H1 (cell line): Measurements from ENCODE around the gene SYP. TPM values are rescaled to one million over a fixed set of nuclear protein-coding genes. Genes with fewer than 3 reads are reported as not detected.

Source experiments
- CTCF ChIA-PET: fragments of 300-600 bp; sonication (Branson Sonifier 250); formaldehyde crosslinking; loops from one replicate; lab custom pipeline; 2021; ENCODE audit not compliant: partially characterized antibody; lab: Charles Lee
- POLR2A ChIA-PET: fragments of 300-600 bp; sonication (Branson Sonifier 250); formaldehyde crosslinking; loops from one replicate; lab custom pipeline; 2021; ENCODE audit warnings: inconsistent platforms; ENCODE audit not compliant: partially characterized antibody; lab: Charles Lee
- DNase-seq, 2 experiments: peaks; one replicate each; pipeline versions ENCODE4 v3.0.0 to v3.0.0-alpha.2; 2010 to 2022; ENCODE audit warnings: low spot score in 2 of 2, low read depth in 1 of 2, mixed read lengths in 1 of 2
- FAIRE-seq: peaks from 2 replicates; lab custom pipeline; 2011; peaks lifted over from hg19 to GRCh38; lab: Jason Lieb, UNC
- H2AFZ ChIP-seq: 2 replicates; pipeline ENCODE4 v1.8.1; 2012; ENCODE audit warnings: low read length, inconsistent platforms
- H2AK5ac ChIP-seq: 2 replicates; pipeline ENCODE4 v1.6.1; 2013; ENCODE audit warnings: low read depth, low read length
- H2BK120ac ChIP-seq: replicated peaks from 2 replicates; pipeline ENCODE3; 2013; ENCODE audit warnings: low read depth, low read length, inconsistent platforms
- H2BK12ac ChIP-seq: 2 replicates; pipeline ENCODE4 v1.6.1; 2013; ENCODE audit warnings: low read depth, low read length
- H2BK15ac ChIP-seq: 2 replicates; pipeline ENCODE4 v1.6.1; 2013; ENCODE audit warnings: low read length
- H2BK20ac ChIP-seq: 2 replicates; pipeline ENCODE4 v1.6.1; 2013; ENCODE audit warnings: low read length
- H2BK5ac ChIP-seq: 2 replicates; pipeline ENCODE4 v1.6.1; 2013; ENCODE audit warnings: low read depth, low read length
- H3K14ac ChIP-seq: 2 replicates; pipeline ENCODE4 v1.6.1; 2013; ENCODE audit warnings: inconsistent platforms; ENCODE audit not compliant: insufficient read length
- H3K18ac ChIP-seq: 2 replicates; pipeline ENCODE4 v1.6.1; 2013; ENCODE audit warnings: low read length; ENCODE audit errors: extremely low read depth
- H3K23ac ChIP-seq: 2 replicates; pipeline ENCODE4 v1.6.1; 2013; ENCODE audit warnings: inconsistent platforms; ENCODE audit not compliant: insufficient read length
- H3K23me2 ChIP-seq: 2 replicates; pipeline ENCODE4 v1.6.1; 2013; ENCODE audit warnings: low read depth, low read length
- H3K27ac ChIP-seq: 2 replicates; pipeline ENCODE4 v1.6.1; 2011; ENCODE audit warnings: low read depth, low read length, inconsistent platforms
- H3K27me3 ChIP-seq, 4 experiments: replicated peaks in 1 of 4; 1 replicate in 1 of 4; 2 replicates in 3 of 4; pipeline versions ENCODE4 v1.6.1 to v1.8.1; 2011 to 2013; ENCODE audit warnings: low read length in 3 of 4, mild to moderate bottlenecking in 3 of 4, inconsistent platforms in 2 of 4, mixed read lengths in 2 of 4, moderate library complexity in 1 of 4; ENCODE audit not compliant: control insufficient read depth in 3 of 4, insufficient read depth in 3 of 4; ENCODE audit errors: extremely low read depth in 1 of 4
- H3K36me3 ChIP-seq, 4 experiments: 2 replicates each; pipeline versions ENCODE4 v1.6.1 to v1.8.1; 2011 to 2013; ENCODE audit warnings: mild to moderate bottlenecking in 4 of 4, low read length in 3 of 4, moderate library complexity in 2 of 4, control low read depth in 1 of 4, inconsistent platforms in 1 of 4; ENCODE audit not compliant: insufficient read depth in 4 of 4, control insufficient read depth in 2 of 4
- H3K4ac ChIP-seq: replicated peaks from 2 replicates; pipeline ENCODE3; 2013; ENCODE audit warnings: low read length, low read depth, mixed read lengths, inconsistent platforms; ENCODE audit not compliant: insufficient read length
- H3K4me1 ChIP-seq, 4 experiments: replicated peaks in 1 of 4; 1 replicate in 1 of 4; 2 replicates in 3 of 4; pipeline versions ENCODE4 v1.6.1 to v1.8.1; 2011 to 2013; ENCODE audit warnings: low read length in 3 of 4, inconsistent platforms in 2 of 4, mixed read lengths in 1 of 4; ENCODE audit not compliant: insufficient read depth in 4 of 4, control insufficient read depth in 3 of 4
- H3K4me2 ChIP-seq, 2 experiments: 2 replicates each; pipeline versions ENCODE4 v1.6.1 to v1.8.1; 2011 to 2013; ENCODE audit warnings: low read depth in 2 of 2, low read length in 2 of 2, control low read depth in 1 of 2, inconsistent platforms in 1 of 2, mild to moderate bottlenecking in 1 of 2; ENCODE audit not compliant: insufficient read depth in 1 of 2
- H3K4me3 ChIP-seq, 4 experiments: fragments of 200-600, 300-600 bp in 1 of 4; sonication (generic), shearing (Covaris generic), sonication (Bioruptor Twin) in 1 of 4; 2 replicates each; pipeline versions ENCODE4 v1.5.1 to v1.8.1; 2011 to 2016; ENCODE audit warnings: low read length in 4 of 4, low read depth in 3 of 4, control low read depth in 2 of 4, inconsistent platforms in 2 of 4, mild to moderate bottlenecking in 2 of 4, mixed read lengths in 1 of 4, moderate library complexity in 1 of 4; ENCODE audit not compliant: insufficient read depth in 2 of 4; ENCODE audit errors: extremely low read depth in 1 of 4
- H3K56ac ChIP-seq: replicated peaks from 2 replicates; pipeline ENCODE3; 2013; ENCODE audit warnings: low read depth, mild to moderate bottlenecking, mixed read lengths, low read length, inconsistent platforms; ENCODE audit not compliant: insufficient read length
- H3K79me1 ChIP-seq: 2 replicates; pipeline ENCODE4 v1.6.1; 2013; ENCODE audit warnings: low read depth, low read length, control low read depth
- H3K79me2 ChIP-seq, 2 experiments: 2 replicates each; pipeline versions ENCODE4 v1.6.1 to v1.8.1; 2012 to 2013; ENCODE audit warnings: low read length in 2 of 2, mild to moderate bottlenecking in 2 of 2, inconsistent platforms in 1 of 2; ENCODE audit not compliant: insufficient read depth in 2 of 2, control insufficient read depth in 1 of 2
- H3K9ac ChIP-seq, 4 experiments: replicated peaks in 1 of 4; 1 replicate in 1 of 4; 2 replicates in 3 of 4; pipeline versions ENCODE4 v1.6.1 to v1.8.1; 2011 to 2013; ENCODE audit warnings: low read depth in 3 of 4, low read length in 3 of 4, control low read depth in 2 of 4, mild to moderate bottlenecking in 2 of 4, moderate library complexity in 2 of 4, inconsistent platforms in 1 of 4; ENCODE audit errors: extremely low read depth in 1 of 4
- H3K9me3 ChIP-seq, 2 experiments: 2 replicates each; pipeline versions ENCODE4 v1.6.1 to v1.8.1; 2012 to 2013; ENCODE audit warnings: mild to moderate bottlenecking in 2 of 2, moderate library complexity in 2 of 2, control low read depth in 1 of 2, inconsistent platforms in 1 of 2, low read depth in 1 of 2, low read length in 1 of 2, mixed read lengths in 1 of 2; ENCODE audit not compliant: insufficient read depth in 2 of 2
- H4K20me1 ChIP-seq, 2 experiments: replicated peaks in 1 of 2; 2 replicates each; pipeline versions ENCODE3 to v1.8.1; 2011 to 2013; ENCODE audit warnings: inconsistent platforms in 2 of 2, low read length in 2 of 2, mild to moderate bottlenecking in 1 of 2; ENCODE audit not compliant: insufficient read depth in 2 of 2, control insufficient read depth in 1 of 2
- H4K5ac ChIP-seq: 2 replicates; pipeline ENCODE4 v1.6.1; 2013; ENCODE audit warnings: low read length, low read depth, mixed read lengths, inconsistent platforms; ENCODE audit not compliant: insufficient read length
- H4K8ac ChIP-seq: 2 replicates; pipeline ENCODE4 v1.8.0; 2013; ENCODE audit warnings: mild to moderate bottlenecking, moderate library complexity, low read length, inconsistent platforms; ENCODE audit not compliant: insufficient read depth; ENCODE audit errors: extremely low read depth
- H4K91ac ChIP-seq: replicated peaks from 2 replicates; pipeline ENCODE3; 2013; ENCODE audit warnings: low read length, mixed read lengths, inconsistent platforms; ENCODE audit not compliant: insufficient read length
- ATF2 ChIP-seq: IDR thresholded peaks from 2 replicates; pipeline ENCODE4 v1.6.1; 2012; ENCODE audit warnings: low read length, inconsistent platforms
- CBX5 ChIP-seq: fragments of 300-800, 300-1000 bp; sonication (generic); IDR thresholded peaks from 2 replicates; pipeline ENCODE4 v1.7.1; 2016; ENCODE audit warnings: antibody characterized with exemption, low read length, low read depth
- EGR1 ChIP-seq: IDR thresholded peaks from 2 replicates; pipeline ENCODE4 v1.6.1; 2011; ENCODE audit warnings: low read depth, low read length, borderline replicate concordance
- MAFK ChIP-seq: IDR thresholded peaks from 2 replicates; pipeline ENCODE4 v1.6.1; 2012; ENCODE audit warnings: low read depth, mild to moderate bottlenecking, improper control_type of control experiment, low read length
- MAX ChIP-seq: IDR thresholded peaks from 2 replicates; pipeline ENCODE4 v1.6.1; 2012; ENCODE audit warnings: inconsistent platforms
- RBBP5 ChIP-seq: IDR thresholded peaks from 2 replicates; pipeline ENCODE4 v1.7.1; 2012; ENCODE audit warnings: low read depth, mild to moderate bottlenecking, inconsistent platforms, low read length, moderate library complexity, borderline replicate concordance
- RXRA ChIP-seq: IDR thresholded peaks from 2 replicates; pipeline ENCODE4 v1.6.1; 2011; ENCODE audit warnings: low read depth, mild to moderate bottlenecking, low read length, moderate library complexity; ENCODE audit not compliant: insufficient read depth
- TAF1 ChIP-seq: IDR thresholded peaks from 2 replicates; pipeline ENCODE4 v1.6.1; 2011; ENCODE audit warnings: mild to moderate bottlenecking, low read depth, low read length
- TBP ChIP-seq: IDR thresholded peaks from 2 replicates; pipeline ENCODE4 v1.6.1; 2011; ENCODE audit warnings: low read depth, low read length, improper control_type of control experiment
- TEAD4 ChIP-seq: IDR thresholded peaks from 2 replicates; pipeline ENCODE4 v1.6.1; 2012; ENCODE audit warnings: low read depth, low read length, inconsistent platforms, mixed read lengths
- polyA plus RNA-seq, 7 experiments: library from polyadenylated mRNA; depleted of rRNA in 3 of 7; stranded (reverse) in 5 of 7; unstranded in 2 of 7; fragments of >200 nt in 5 of 7; fragments of 200-250 nt in 2 of 7; gene quantifications; 1 replicate in 5 of 7; 2 replicates in 1 of 7; 4 replicates in 1 of 7; pipeline versions ENCODE4 v1.2.1 to v1.2.3, GENCODE V29; 2011 to 2013; ENCODE audit warnings: missing spikeins in 2 of 7, mixed read lengths in 2 of 7
- total RNA-seq: library from RNA; stranded (reverse); fragmentation: NEBNext Ultra II Directional; extraction: Animal tissue kit (Norgen Biotek cat#: 25700); gene quantifications from 2 replicates; pipeline ENCODE4 v1.2.1, GENCODE V29; 2021

SYP gene
- total and polyA plus RNA-seq, 2 of the 8 experiments (the other 6 are each of a cell fraction or from before 2014, with no cell fraction given) = 4.3 to 10.8 TPM

GRCh38 chrX:49220100-49220499 lies 20.1 kb upstream of the SYP start:
- H3K27me3 ChIP-seq = no peaks in the 10 kb centered on the region
- H2BK12ac ChIP-seq = no peak overlapping the region
- H2AFZ ChIP-seq = no peak overlapping the region
- no peak overlapping the region for H3K4me2 ChIP-seq
- no peak overlapping the region for H2BK5ac ChIP-seq
- no peak overlapping the region for H2BK120ac ChIP-seq
- H3K27ac ChIP-seq = no peak overlapping the region
- no peak overlapping the region for H3K56ac ChIP-seq
- H3K36me3 ChIP-seq = no peaks in the 10 kb centered on the region
- H3K14ac ChIP-seq = no peak overlapping the region
- no peak overlapping the region for H3K4ac ChIP-seq
- H3K9ac ChIP-seq = no peak overlapping the region
- H2AK5ac ChIP-seq = no peak overlapping the region
- H2BK15ac ChIP-seq = no peak overlapping the region
- TF ChIP-seq TBP = no peak
- no peak for TF ChIP-seq RXRA
- no peak for TF ChIP-seq MAFK
- no peak for TF ChIP-seq TAF1
- no peak for TF ChIP-seq MAX
- TF ChIP-seq TEAD4 = no peak
- TF ChIP-seq EGR1 = no peak
- no peak for TF ChIP-seq RBBP5
- TF ChIP-seq CBX5 = no peak
- TF ChIP-seq ATF2 = no peak
- H3K4me1 ChIP-seq = no peaks in the 10 kb centered on the region
- H4K91ac ChIP-seq = no peak overlapping the region
- CTCF ChIA-PET = interaction anchor here (0.7 kb wide), 1 partner anchor 587 kb away, joined by 3 read pairs; no protein-coding TSS in a partner anchor
- H3K23me2 ChIP-seq = peaks cover 4% of the 10 kb centered on the region; the same call in 1 of the 2 replicates
- H3K79me2 ChIP-seq = no peaks in the 10 kb centered on the region
- FAIRE-seq (no peak), DNase-seq (no peak)
- no peak overlapping the region for H4K8ac ChIP-seq
- H2BK20ac ChIP-seq = no peak overlapping the region
- no peak overlapping the region for H3K23ac ChIP-seq
- H4K20me1 ChIP-seq = no peaks in the 10 kb centered on the region
- no peaks in the 10 kb centered on the region for H3K79me1 ChIP-seq
- POLR2A ChIA-PET = no interaction called here
- H3K18ac ChIP-seq = no peak overlapping the region
- no peak overlapping the region for H3K4me3 ChIP-seq
- no peak overlapping the region for H4K5ac ChIP-seq
- H3K9me3 ChIP-seq = no peaks in the 10 kb centered on the region
